Stomach smooth muscle (tissue), 2 donors: ENCODE measurements around the gene SRRM5.
A peak's percentile ranks its signal among the peaks of the same experiment; 100 is the strongest.
"Not testable (repeated sequence)": the region's sequence is repeated elsewhere in the genome, so short reads cannot be mapped to it uniquely, and the experiment has no call there.

ENCODE experiments used
- H3K27ac ChIP-seq: one replicate; pipeline ENCODE4 v1.7.0; 2013; ENCODE audit warnings: mild to moderate bottlenecking, low read length, inconsistent platforms
- H3K27me3 ChIP-seq, 2 donors: one replicate each; pipeline ENCODE4 v1.7.0; 2013; ENCODE audit warnings: low read length in 2 of 2; ENCODE audit not compliant: insufficient read depth in 2 of 2, control insufficient read depth in 1 of 2
- H3K36me3 ChIP-seq, 2 donors: one replicate each; pipeline ENCODE4 v1.7.0; 2013; ENCODE audit warnings: low read length in 2 of 2; ENCODE audit not compliant: control insufficient read depth in 2 of 2, insufficient read depth in 2 of 2
- H3K4me1 ChIP-seq: one replicate; pipeline ENCODE4 v1.7.0; 2013; ENCODE audit warnings: low read length; ENCODE audit not compliant: control insufficient read depth, insufficient read depth
- H3K4me3 ChIP-seq, 2 donors: one replicate each; pipeline ENCODE4 v1.7.0; 2013; ENCODE audit warnings: low read length in 2 of 2
- H3K9ac ChIP-seq, 2 donors: one replicate each; pipeline ENCODE4 v1.7.0; 2013; ENCODE audit warnings: low read length in 2 of 2, mild to moderate bottlenecking in 1 of 2
- H3K9me3 ChIP-seq, 2 donors: one replicate each; pipeline ENCODE4 v1.7.0; 2013; ENCODE audit warnings: low read length in 2 of 2; ENCODE audit not compliant: control insufficient read depth in 2 of 2
- donor health status: healthy.
- donor health status: Pancreatic carcinoma.

SRRM5 gene

DNA sequence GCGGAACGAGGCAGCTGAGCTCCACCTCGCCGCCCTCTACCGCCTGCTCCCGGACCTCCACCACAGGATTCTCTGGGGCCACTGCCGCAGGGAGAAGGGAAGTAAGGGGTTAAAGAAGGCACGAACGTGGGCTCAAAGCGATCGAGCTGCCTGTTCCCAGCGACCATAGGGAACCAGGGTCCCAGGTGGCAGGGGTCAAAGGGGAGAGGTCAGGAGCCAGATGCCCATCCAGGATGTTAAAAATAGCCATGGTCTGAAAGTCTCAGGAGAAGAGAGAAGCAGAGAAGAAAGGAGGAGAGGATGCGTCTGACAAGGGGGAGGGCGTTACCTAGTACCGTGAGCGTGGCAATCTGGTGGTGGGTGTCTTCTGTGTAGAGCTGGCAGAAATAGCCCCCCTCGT, 14.9 kb downstream of the SRRM5 start:
- Histone ChIP-seq H3K36me3 (no peaks in the 10 kb centered on the region), H3K4me1 (no peaks in the 10 kb centered on the region), H3K4me3 (no peak overlapping the region), H3K9ac (no peak overlapping the region), H3K27me3 (no peaks in the 10 kb centered on the region), H3K9me3 (no peaks in the 10 kb centered on the region), H3K27ac (no peak overlapping the region)

DNA sequence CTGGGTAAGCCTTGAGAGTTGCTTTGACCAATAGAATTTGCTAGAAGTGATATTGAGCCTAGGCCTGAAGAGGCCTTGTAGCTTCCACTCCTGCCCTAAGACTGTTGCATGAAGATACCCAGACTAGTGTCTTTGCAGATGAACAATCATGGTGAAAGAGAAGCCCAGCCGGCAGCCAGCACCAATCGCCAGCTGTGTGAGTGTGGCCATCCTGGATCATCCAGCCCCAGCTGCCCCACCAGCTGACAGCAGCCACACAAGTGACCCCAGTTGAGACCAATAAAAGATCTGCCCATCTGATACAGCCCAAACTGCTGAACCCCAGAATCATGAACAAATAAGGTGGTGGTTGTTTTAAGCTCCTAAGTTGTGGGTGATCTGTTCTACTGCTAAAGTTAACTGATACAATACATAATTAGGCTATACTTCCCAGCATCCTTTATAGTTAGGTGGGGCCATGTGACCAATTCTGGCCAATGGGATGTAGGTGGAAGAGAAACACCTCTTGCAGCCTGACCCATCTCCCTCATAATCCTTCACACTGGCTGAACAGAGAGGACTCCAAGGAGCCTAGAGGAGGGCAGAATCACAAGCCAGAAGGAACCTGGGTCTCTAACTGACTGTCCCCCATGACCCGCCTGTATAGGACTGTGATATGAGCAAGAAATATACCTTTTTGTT, 16.9 kb downstream of the SRRM5 start:
- H3K4me3 ChIP-seq = no peak overlapping the region
- H3K9me3 ChIP-seq = no peaks in the 10 kb centered on the region
- no peak overlapping the region for H3K27ac ChIP-seq
- H3K9ac ChIP-seq = no peak overlapping the region
- no peaks in the 10 kb centered on the region for H3K36me3 ChIP-seq
- H3K27me3 ChIP-seq = no peaks in the 10 kb centered on the region
- H3K4me1 ChIP-seq = no peaks in the 10 kb centered on the region

DNA sequence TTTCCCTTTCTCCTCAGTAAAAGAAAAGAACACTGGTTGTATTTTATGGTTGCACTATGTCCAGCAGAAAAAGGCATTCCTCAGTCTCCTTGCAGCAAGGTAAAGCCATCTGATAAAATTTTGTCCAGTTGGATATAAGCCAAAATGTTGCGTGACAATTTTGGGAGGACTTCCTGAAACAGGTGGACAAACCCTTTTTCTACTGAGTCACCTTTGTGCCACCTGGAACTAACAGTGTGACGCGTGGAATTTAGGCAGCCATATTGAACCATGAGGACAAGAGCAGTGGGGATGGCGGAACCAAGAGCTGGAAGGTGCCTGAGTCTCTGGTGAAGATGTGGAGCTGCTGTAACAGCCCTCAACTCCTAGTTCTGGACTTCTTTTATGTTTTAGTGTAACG, 19.6 kb downstream of the SRRM5 start:
- no peak overlapping the region for H3K27ac ChIP-seq
- peaks cover 4% of the 10 kb centered on the region for H3K4me1 ChIP-seq
- H3K36me3 ChIP-seq = no peaks in the 10 kb centered on the region
- no peaks in the 10 kb centered on the region for H3K27me3 ChIP-seq
- H3K4me3 ChIP-seq = no peak overlapping the region
- H3K9ac ChIP-seq = no peak overlapping the region
- H3K9me3 ChIP-seq = no peaks in the 10 kb centered on the region

DNA sequence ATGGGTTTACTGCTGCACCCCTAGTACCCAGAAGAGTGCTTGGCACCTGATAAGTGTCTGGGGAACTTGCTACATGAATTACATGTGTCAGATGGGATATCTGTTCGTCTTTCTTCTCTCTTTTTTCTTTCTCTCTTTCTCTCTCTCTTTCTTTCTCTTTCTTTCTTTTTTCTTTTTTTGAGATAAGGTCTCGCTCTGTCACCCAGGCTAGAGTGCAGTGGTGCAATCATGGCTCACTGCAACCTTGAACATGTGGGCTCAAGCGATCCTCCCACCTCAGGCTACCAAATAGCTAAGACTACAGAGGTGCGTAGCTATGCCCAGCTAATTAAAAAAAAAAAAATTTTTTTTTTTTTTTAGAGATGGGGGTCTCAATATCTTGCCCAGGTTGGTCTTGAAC, 21.6 kb downstream of the SRRM5 start:
- Histone ChIP-seq H3K4me3 (no peak overlapping the region), H3K4me1 (peaks cover 4% of the 10 kb centered on the region), H3K36me3 (no peaks in the 10 kb centered on the region), H3K9me3 (no peaks in the 10 kb centered on the region), H3K27ac (no peak overlapping the region), H3K27me3 (no peaks in the 10 kb centered on the region), H3K9ac (no peak overlapping the region)

DNA sequence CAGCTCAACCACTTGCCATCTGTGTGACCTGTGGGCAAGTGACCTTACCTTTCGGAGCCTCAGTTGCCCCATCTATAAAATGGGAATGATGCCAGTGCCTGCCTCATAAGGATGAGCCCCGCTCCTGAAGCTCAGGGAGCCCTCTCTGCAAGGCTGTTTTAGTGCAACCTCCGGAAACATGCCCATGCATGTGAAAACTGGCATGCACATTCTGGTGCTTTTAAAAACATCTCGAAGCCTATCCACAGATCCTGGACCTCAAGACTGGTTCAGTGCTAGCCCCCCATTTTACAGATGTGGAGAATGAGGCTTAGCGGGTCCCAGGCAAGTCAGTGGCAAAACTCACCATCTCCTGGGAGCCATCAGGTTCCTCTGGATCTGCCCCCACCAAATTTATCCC, 22.2 kb downstream of the SRRM5 start:
- H3K27me3 ChIP-seq = no peaks in the 10 kb centered on the region
- no peaks in the 10 kb centered on the region for H3K36me3 ChIP-seq
- H3K9ac ChIP-seq = no peak overlapping the region
- no peak overlapping the region for H3K4me3 ChIP-seq
- no peaks in the 10 kb centered on the region for H3K9me3 ChIP-seq
- no peak overlapping the region for H3K27ac ChIP-seq
- peaks cover 9% of the 10 kb centered on the region for H3K4me1 ChIP-seq

DNA sequence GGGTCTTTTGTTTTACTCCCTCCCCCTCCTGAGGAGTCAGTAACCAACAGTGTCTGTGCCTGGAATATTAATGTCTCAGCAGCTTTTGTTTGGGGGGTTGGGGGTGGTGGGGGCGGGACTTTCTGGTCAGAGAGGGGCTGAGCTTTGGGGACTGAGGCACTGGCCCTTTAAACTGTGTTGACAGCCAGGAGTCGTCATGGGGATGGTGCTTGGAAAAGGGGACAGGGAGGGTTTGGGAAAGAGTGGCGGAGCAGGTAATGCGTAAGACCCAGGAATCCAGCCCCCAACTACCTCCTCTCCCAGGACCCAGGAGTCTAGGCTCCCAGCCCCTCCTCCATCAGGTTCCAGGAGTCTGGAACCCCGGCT, 22.6 kb downstream of the SRRM5 start:
- Histone ChIP-seq H3K36me3 (no peaks in the 10 kb centered on the region), H3K4me1 (peaks cover 12% of the 10 kb centered on the region), H3K9ac (peak overlapping the region; percentile 13 to 57), H3K4me3 (peak overlapping the region; percentile 40), H3K27me3 (no peaks in the 10 kb centered on the region), H3K9me3 (no peaks in the 10 kb centered on the region), H3K27ac (no peak overlapping the region)

DNA sequence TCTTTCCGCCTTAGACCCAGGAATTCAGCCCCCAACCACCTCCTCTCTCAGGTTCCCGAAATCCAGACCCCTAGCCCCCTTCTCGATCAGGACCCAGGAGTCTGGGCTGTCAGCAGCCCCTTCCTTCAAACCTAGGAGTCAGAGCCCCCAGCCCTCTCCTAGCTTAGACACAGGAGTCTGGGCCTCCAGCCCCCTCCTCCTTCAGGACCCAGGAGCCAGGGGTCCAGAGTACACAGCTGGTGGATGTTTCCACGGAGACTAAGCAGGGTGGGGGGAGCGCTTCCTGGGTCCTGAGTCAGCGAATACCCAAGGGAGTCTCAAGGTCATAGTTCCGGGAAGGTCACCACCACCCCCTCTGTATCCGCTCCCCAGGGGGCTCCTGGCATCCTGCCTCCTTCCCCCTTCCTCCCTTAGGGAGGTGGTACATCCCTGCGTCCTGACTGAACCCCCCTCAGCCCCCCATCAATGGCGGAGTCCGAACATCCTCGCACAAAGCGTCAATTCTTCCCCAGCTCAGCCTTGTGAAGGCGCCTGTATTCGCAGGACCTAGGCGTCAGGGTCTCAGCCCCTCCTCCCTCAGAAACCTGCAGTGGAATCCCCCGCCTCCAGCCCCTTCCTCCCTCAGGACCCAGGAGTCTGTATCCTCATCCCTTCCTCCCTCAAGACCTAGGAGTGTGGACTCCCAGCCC, 23.1 kb downstream of the SRRM5 start:
- H3K9ac ChIP-seq = peak overlapping the region; percentile 42 to 57
- H3K4me3 ChIP-seq = peak overlapping the region; percentile 40
- no peaks in the 10 kb centered on the region for H3K27me3 ChIP-seq
- peaks cover 14% of the 10 kb centered on the region for H3K4me1 ChIP-seq
- H3K9me3 ChIP-seq = no peaks in the 10 kb centered on the region
- H3K36me3 ChIP-seq = no peaks in the 10 kb centered on the region
- H3K27ac ChIP-seq = no peak overlapping the region

DNA sequence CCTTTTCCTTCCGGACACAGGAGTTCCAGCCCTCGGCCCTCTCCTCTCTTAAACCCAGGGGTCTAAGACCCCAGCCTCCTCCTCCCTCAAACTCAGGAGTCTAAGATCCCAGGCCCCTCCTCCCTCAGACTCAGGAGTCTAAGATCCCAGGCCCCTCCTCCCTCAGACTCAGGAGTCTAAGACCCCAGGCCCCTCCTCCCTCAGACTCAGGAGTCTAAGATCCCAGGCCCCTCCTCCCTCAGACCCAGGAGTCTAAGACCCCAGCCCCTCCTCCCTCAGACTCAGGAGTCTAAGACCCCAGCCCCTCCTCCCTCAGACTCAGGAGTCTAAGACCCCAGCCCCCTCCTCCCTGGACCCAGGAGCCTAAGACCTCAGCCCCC, 23.7 kb downstream of the SRRM5 start:
- Histone ChIP-seq H3K4me1 (peaks cover 19% of the 10 kb centered on the region), H3K4me3 (peak overlapping the region in 1 of 2 donors; percentile 40), H3K9ac (peak overlapping the region; percentile 42 to 57)
- not testable (repeated sequence) for H3K27me3 ChIP-seq, H3K27ac ChIP-seq, H3K36me3 ChIP-seq, H3K9me3 ChIP-seq

DNA sequence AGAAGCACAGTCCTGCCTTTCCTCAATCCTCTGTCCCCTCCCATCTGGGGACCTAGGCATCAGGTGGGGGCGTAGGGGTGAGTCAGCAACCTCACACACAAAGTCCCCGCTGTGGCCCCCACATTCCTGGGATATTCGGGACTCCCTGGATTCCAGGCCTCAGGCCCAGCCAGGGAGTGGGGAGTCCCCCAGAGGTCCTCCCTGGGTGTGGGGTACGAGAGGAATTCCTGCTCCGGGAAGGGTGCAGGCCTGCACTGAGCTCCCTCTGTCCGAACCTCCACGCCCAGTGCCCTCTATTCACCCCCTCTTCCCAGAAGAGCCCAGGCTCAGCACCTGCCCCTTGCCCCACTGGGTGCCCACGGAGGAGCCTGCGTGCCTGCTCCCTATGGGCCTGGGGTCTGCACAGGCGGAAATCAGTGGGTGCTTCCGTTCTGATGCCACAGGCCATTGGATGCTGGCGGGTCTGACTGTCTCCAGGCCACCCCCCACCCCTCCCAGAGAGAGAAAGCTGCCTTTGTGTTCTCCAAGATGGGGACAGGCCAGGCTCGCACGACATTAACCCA, 24.3 kb downstream of the SRRM5 start:
- H3K9me3 ChIP-seq = no peaks in the 10 kb centered on the region
- no peak overlapping the region for H3K27ac ChIP-seq
- peak overlapping the region in 1 of 2 donors; percentile 15 for H3K4me3 ChIP-seq
- H3K27me3 ChIP-seq = no peaks in the 10 kb centered on the region
- peak overlapping the region; percentile 6 to 21 for H3K9ac ChIP-seq
- peaks cover 21% of the 10 kb centered on the region for H3K4me1 ChIP-seq
- no peaks in the 10 kb centered on the region for H3K36me3 ChIP-seq

DNA sequence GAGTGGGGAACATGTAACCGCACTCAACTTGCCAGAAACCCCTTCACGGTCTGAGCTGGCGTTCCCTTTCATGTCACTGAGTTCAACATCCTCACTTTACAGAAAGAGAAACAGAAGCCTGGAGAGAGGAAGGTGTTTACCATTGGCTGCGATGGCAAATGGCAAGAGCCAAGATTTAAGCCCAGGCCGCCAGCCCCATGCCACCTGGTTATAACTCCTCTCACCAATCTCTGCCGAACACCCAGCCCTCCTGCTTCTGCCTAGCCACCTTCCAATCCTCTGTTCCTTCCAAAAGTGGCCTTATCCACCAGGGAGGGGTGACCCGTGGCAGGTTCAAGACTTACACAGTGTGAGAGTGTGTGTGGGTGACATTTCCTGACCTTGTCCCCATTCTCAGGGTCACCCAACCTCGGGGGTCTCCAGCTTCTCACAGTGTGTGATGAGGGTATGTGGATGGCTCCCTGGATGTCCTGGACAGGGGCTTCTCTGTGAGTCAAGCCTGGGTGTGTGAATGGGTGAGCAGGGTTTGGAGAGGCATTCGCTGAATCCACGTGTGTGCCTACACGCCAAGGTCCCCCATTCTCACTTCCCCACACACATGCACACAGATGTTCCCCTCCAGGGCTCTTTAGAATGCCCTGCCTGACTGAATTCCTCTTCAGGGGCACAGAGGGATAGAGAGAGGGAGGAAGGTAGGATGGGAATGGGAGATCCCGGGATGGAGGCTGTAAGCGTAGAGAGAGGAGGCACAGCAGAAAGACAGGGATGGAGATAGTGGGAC, 26.5 kb downstream of the SRRM5 start:
- H3K4me3 ChIP-seq = peak overlapping the region; percentile 54 to 72
- H3K36me3 ChIP-seq = no peaks in the 10 kb centered on the region
- peak overlapping the region; percentile 5 to 64 for H3K9ac ChIP-seq
- H3K4me1 ChIP-seq = peaks cover 21% of the 10 kb centered on the region
- no peaks in the 10 kb centered on the region for H3K9me3 ChIP-seq
- H3K27me3 ChIP-seq = no peaks in the 10 kb centered on the region
- no peak overlapping the region for H3K27ac ChIP-seq
